Adrenal gland (tissue), 5 donors: ENCODE data around the gene PARP8.

ENCODE experiments used
- CTCF ChIP-seq, 6 experiments: fragments of 450-650 bp in 4 of 6; fragments of 200-600 bp in 2 of 6; sonication (generic) in 1 of 6; IDR thresholded peaks; 1 replicate in 5 of 6; 2 replicates in 1 of 6; pipeline versions ENCODE4 v1.5.1 to v1.8.0; 2016 to 2021; ENCODE audit warnings: antibody characterized with exemption in 6 of 6, mild to moderate bottlenecking in 2 of 6, moderate library complexity in 1 of 6
- POLR2A ChIP-seq, 2 donors: fragments of 450-650 bp; IDR thresholded peaks; one replicate each; pipeline ENCODE4 v1.6.1; 2017; ENCODE audit warnings: antibody characterized with exemption in 2 of 2, mild to moderate bottlenecking in 2 of 2, moderate library complexity in 1 of 2
- donor health status: DM: no; HTN: no; CAD: no.

GRCh38 chr5:50794812-50795211, 128.4 kb downstream of the PARP8 start:
- TF ChIP-seq CTCF (IDR thresholded peaks at IDR 0.05) (no peak), POLR2A (IDR thresholded peaks at IDR 0.05) (no peak)
